ENCODE measurements around the gene SEC61B.

- no peak for TF ChIP-seq CTCF (IDR thresholded peaks at IDR 0.05)
- TF ChIP-seq ZFX (IDR thresholded peaks at IDR 0.05; ENCODE audit: borderline replicate concordance), result no peak
Observed at GRCh38 chr9:99185934-99186333, 36.1 kb upstream of the SEC61B start.

All from 22Rv1 (cell line).